HUES6 (cell line): Measurements from ENCODE around the gene ZNF764.

Experiments used
- H3K27ac ChIP-seq: 2 replicates; pipeline ENCODE4 v1.7.0; 2013; ENCODE audit warnings: low read depth, mild to moderate bottlenecking, low read length, inconsistent platforms
- H3K27me3 ChIP-seq: 2 replicates; pipeline ENCODE4 v1.6.1; 2013; ENCODE audit warnings: low read length; ENCODE audit not compliant: control insufficient read depth, insufficient read depth
- H3K36me3 ChIP-seq: 2 replicates; pipeline ENCODE4 v1.6.1; 2013; ENCODE audit warnings: low read length; ENCODE audit not compliant: control insufficient read depth, insufficient read depth
- H3K4me1 ChIP-seq: 2 replicates; pipeline ENCODE4 v1.6.1; 2013; ENCODE audit warnings: low read length; ENCODE audit not compliant: control insufficient read depth, insufficient read depth
- H3K4me3 ChIP-seq: 2 replicates; pipeline ENCODE4 v1.5.1; 2013; ENCODE audit warnings: low read depth, low read length
- H3K9ac ChIP-seq: one replicate; pipeline ENCODE4 v1.6.1; 2013; ENCODE audit warnings: mild to moderate bottlenecking, low read length
- H3K9me3 ChIP-seq: 2 replicates; pipeline ENCODE4 v1.6.1; 2013; ENCODE audit warnings: low read depth, low read length; ENCODE audit not compliant: control insufficient read depth, insufficient read depth

The ZNF764 gene

DNA sequence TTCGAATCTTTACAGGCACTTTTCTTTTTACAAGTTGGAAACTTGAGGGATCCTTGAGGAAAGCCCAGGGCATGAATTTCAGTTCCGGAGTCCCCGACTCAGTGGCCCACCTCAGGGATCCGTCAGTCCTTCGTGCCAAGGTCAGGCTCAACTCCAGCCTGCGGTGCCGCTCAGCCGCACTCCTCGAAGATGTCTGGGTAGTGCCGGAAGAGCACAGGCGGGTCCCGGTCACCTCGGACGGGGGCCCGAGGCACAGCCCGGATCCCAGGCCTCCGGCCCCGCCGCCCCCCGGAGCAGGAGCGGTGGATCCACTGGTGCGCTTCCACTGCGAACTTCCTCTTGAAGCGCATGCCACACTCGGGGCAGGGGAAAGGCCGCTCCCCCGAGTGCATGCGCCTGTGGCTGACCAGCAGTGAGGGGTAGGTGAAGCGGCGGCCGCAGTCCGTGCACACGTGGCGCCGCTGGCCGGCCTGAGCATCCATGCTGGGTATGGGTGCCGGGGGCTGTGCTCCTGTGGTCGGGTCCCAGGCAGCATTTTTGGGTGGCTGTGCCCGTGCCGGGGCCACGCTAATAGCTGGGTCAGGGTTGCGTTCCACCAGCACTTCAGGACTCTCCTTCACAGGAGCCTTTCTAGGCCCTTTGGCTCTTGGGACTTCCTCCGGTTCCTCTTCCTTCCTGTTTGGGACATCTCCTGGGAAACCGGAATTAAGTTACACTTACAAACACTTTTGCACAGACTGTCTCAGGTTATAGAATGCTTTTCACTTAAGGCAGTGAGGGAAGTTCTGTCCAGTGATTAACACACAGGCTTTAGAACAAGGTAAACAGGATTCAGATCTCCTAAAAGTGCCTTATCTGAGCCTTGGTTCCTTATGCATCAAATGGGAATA, 11.8 kb upstream of the ZNF764 start:
- no peak overlapping the region for H3K9ac ChIP-seq
- H3K4me1 ChIP-seq, result peaks cover 11% of the 10 kb centered on the region; the same call in 1 of the 2 replicates
- H3K27ac ChIP-seq, result no peak overlapping the region
- H3K9me3 ChIP-seq, result no peaks in the 10 kb centered on the region
- H3K36me3 ChIP-seq, result no peaks in the 10 kb centered on the region
- H3K4me3 ChIP-seq, result no peak overlapping the region
- H3K27me3 ChIP-seq, result no peaks in the 10 kb centered on the region

DNA sequence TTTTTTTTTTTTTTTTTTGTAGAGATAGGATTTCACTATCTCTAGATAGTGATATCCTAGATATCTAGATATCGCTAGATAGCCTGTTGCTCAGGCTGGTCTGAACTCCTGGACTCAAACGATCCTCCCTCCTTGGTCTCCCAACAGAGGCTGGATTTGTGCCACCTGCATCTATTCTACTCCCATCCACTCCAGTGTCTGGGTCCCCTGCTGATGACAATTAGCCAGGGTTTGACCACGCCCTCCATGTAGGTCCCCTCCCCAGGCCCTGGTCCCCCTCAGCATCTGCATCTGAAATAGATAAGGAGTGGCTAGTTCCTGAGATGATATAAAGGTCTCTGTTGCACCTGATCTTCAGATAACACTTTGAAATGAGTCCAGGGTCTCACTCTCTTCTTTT, 11.1 kb upstream of the ZNF764 start:
- H3K27me3 ChIP-seq, result no peaks in the 10 kb centered on the region
- no peaks in the 10 kb centered on the region for H3K36me3 ChIP-seq
- H3K4me1 ChIP-seq, result peaks cover 11% of the 10 kb centered on the region; the same call in 1 of the 2 replicates
- no peak overlapping the region for H3K9ac ChIP-seq
- no peaks in the 10 kb centered on the region for H3K9me3 ChIP-seq
- H3K4me3 ChIP-seq, result no peak overlapping the region
- H3K27ac ChIP-seq, result no peak overlapping the region

DNA sequence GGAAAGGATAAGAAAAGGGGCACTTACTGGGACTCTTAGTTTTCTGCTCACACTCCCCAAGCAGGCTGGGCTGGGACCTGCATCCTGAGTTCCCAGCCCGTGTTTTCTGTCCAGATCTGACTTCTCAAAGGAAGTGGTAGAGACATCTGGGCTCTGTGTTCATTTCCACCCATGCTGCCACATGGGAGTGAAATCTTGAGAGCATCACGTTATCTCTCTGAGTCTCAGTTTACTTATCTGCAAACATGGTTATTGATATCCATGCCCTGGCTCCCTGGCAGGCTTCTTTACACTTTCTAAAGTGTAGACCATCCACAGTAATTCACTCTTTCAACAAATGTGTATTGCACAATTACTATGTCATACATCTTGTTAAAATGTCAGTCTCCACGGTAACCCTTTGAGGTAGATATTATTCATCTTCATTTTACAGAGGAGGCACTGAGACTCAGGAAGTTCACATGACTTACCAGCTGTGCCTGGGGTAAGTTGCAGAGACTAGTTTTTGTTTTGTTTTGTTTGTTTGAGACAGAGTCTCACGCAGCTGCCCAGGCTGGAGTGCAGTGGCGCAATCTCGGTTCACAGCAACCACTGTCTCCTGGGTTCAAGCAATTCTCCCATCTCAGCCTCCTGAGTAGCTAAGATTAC, 9.9 kb upstream of the ZNF764 start:
- Histone ChIP-seq H3K9me3 (no peaks in the 10 kb centered on the region), H3K9ac (no peak overlapping the region), H3K27ac (no peak overlapping the region), H3K36me3 (no peaks in the 10 kb centered on the region), H3K4me1 (peaks cover 11% of the 10 kb centered on the region; the same call in 1 of the 2 replicates), H3K27me3 (no peaks in the 10 kb centered on the region), H3K4me3 (no peak overlapping the region)

DNA sequence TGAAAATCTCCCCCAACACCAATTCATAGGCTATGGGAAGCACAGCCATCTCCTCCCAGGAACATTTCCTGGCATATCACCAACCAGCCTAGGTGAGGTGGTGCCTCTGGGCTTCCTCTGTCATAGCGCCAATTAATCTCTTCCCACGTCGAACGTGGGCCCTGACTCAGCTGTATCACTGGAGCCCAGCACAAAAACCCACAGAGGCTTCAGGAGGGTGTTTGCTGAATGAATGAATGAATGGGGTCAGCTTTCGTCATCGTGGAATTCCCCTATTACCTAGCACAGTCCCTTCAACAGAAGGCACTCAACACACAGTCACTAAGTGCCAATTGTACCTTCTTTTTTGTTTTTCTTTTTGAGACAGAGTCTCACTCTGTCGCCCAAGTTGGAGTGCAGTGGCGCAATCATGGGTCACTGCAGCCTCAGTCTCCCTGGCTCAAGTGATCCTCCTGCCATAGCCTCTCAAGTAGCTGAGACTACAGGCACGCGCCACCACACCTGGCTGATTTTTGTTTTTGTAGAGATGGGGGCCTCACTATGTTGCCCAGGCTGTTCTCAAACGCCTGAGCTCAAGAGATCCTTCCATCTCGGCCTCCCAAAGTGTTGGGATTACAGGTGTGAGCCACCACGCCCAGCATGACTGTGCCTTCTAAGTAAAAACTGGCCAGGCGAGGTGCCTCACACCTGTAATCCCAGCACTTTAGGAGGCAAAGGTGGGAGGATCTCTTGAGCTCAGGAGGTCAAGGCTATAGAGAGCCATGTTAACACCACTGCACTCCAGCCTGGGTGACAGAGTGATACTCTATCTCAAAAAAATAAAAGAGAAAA, 9.2 kb upstream of the ZNF764 start:
- Histone ChIP-seq H3K4me3 (no peak overlapping the region), H3K9me3 (no peaks in the 10 kb centered on the region), H3K27ac (no peak overlapping the region), H3K36me3 (no peaks in the 10 kb centered on the region), H3K4me1 (peaks cover 11% of the 10 kb centered on the region; the same call in 1 of the 2 replicates), H3K27me3 (no peaks in the 10 kb centered on the region), H3K9ac (no peak overlapping the region)

DNA sequence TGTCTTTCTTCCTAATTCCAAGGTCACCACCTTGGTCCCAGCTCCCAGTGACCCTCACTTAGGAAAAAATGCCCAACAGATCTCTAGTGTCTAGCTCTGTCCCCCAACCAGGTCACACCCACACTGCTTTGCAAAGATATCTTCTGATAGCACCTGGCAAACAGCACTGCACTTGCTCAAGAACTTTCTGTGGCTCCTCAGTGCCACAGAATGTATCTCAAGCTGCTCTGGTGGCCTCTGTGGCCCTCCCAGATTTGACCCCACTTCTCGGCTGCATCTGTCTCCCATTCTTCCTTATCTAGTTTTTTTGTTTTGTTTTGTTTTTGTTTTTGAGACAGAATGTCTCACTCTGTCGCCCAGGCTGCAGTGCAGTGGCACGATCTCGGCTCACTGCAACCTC, 8.4 kb upstream of the ZNF764 start:
- H3K4me1 ChIP-seq, result peaks cover 11% of the 10 kb centered on the region; the same call in 1 of the 2 replicates
- no peak overlapping the region for H3K4me3 ChIP-seq
- H3K9me3 ChIP-seq, result no peaks in the 10 kb centered on the region
- H3K27ac ChIP-seq, result no peak overlapping the region
- no peaks in the 10 kb centered on the region for H3K36me3 ChIP-seq
- no peaks in the 10 kb centered on the region for H3K27me3 ChIP-seq
- no peak overlapping the region for H3K9ac ChIP-seq

DNA sequence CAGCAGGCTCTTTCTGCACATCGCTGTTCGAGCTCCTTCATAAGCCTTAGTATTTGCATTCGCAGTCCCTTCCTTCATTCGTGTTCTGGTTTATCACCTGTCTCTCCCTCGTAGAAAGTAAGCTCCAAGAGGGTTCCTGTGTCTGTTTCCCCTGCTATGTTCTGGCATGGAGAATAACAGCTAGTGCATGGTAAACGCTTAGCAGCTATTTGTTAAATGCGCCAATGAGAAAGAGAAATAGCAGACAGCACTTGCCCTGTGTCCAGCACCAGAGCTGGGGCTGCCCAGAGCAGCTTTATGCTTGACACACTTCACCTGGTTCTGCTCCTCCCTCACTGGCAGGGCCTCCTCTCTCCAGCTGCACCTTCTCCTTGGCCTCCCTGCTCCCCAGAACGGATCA, 7.8 kb upstream of the ZNF764 start:
- H3K36me3 ChIP-seq, result no peaks in the 10 kb centered on the region
- no peak overlapping the region for H3K4me3 ChIP-seq
- H3K27ac ChIP-seq, result no peak overlapping the region
- H3K9ac ChIP-seq, result no peak overlapping the region
- peaks cover 11% of the 10 kb centered on the region; the same call in 1 of the 2 replicates for H3K4me1 ChIP-seq
- no peaks in the 10 kb centered on the region for H3K9me3 ChIP-seq
- H3K27me3 ChIP-seq, result no peaks in the 10 kb centered on the region

DNA sequence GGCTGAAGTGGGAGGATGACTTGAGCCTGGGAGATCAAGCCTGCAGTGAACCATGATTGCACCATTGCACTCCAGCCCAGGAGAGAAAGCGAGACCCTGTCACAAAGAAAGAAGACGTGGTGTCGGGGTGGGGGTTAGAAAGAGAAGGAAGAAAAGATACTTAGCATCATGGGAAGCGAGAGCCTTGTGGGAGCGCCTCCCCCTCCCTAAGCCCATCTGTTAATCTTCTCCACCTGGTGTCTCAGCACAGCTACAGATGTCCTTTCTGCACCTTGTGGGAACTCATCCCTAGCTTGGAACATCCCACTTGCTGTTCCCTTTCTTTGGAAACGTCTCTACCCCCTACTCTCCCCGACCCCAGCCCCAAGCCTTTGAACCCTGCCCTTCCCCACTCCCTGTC, 7.4 kb upstream of the ZNF764 start:
- no peak overlapping the region for H3K9ac ChIP-seq
- H3K27me3 ChIP-seq, result no peaks in the 10 kb centered on the region
- no peak overlapping the region for H3K4me3 ChIP-seq
- H3K9me3 ChIP-seq, result no peaks in the 10 kb centered on the region
- no peak overlapping the region for H3K27ac ChIP-seq
- H3K4me1 ChIP-seq, result peaks cover 11% of the 10 kb centered on the region; the same call in 1 of the 2 replicates
- H3K36me3 ChIP-seq, result no peaks in the 10 kb centered on the region

DNA sequence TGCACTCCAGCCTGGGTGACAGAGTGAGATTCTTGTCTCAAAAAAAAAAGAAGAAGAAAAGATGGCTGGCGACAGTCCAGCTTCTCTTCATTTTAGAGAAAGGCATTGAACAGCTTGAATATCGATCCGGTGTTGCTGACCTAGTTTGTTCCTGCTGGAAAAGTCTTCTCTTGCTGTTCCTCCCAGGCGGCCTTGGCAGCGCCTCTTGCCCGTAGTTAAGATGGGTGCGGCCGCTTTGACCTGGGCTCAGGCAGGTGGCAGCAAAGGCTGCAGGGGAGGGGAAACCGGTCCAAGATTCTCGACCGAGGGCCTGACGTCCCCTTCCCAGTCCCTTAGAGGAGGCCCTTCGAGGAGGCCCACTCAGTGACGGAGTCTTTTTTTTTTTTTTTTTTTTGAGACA, 3.8 kb upstream of the ZNF764 start:
- Histone ChIP-seq H3K4me3 (no peak overlapping the region), H3K27ac (no peak overlapping the region)

DNA sequence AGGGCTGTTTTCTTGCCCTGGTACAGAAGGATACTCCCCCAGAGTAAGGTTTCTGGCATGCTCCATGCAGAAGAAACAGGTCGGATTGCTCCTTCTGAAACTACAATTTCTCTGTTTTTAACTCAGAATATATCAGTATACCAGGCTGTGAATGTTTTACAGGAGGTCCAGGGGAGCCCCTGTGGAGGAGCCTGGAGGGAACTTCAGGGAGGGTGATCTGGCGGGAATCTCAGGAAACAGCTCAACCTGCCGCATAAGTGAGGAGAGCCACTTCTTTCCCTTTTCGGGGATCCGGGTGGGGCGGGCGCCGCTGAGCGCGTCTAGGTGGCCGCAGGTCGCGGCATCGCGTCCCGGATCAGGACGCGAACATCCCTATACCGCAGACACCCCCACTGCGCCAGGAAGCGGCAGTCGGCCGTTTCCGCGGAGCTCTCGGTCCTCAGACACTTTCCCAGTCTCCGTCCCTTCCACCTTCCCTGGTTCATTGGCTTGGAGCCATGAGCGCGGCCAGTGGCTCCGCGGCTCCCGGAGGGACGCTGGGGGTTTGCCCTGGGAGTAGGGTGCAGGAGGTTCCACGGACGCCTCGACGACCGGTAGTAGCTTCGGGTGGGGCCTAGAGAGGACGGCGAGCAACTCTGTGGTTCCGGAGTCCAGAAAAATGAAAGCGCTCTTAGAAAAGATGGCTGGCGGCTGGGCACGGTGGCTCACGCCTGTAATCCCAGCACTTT, 3.1 kb upstream of the ZNF764 start:
- Histone ChIP-seq H3K4me1 (peaks cover 6% of the 10 kb centered on the region; the same call in 1 of the 2 replicates), H3K4me3 (peak overlapping the region; percentile 45; the same call in 1 of the 2 replicates), H3K27me3 (no peaks in the 10 kb centered on the region), H3K9ac (no peak overlapping the region), H3K9me3 (no peaks in the 10 kb centered on the region), H3K27ac (no peak overlapping the region), H3K36me3 (no peaks in the 10 kb centered on the region)

More for the DNA sequence above, 3.8 kb upstream of the ZNF764 start:
- H3K27me3 ChIP-seq, result no peaks in the 10 kb centered on the region
- peaks cover 4% of the 10 kb centered on the region; the same call in 1 of the 2 replicates for H3K4me1 ChIP-seq
- H3K36me3 ChIP-seq, result no peaks in the 10 kb centered on the region
- no peaks in the 10 kb centered on the region for H3K9me3 ChIP-seq
- H3K9ac ChIP-seq, result no peak overlapping the region

DNA sequence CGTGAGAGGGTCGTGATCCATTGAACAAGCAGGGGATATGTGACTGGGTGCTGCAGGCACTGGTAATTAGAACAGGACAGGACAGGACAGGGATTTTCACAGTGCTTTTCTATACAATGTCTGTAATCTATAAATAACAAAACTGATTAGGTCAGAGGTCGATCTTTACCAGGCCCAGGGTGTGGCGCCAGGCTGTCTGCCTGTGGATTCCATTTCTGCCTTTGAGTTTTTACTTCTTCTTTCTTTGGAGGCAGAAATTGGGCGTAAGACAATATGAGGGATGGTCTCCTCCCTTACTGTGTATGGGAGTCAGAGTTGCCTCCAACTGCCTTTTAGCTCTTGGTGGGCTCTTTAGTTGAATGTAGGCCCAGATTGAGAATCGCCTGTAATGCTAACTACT, 1.5 kb upstream of the ZNF764 start:
- H3K4me3 ChIP-seq, result no peak overlapping the region
- H3K4me1 ChIP-seq, result peaks cover 9% of the 10 kb centered on the region; the same call in 1 of the 2 replicates
- H3K9ac ChIP-seq, result no peak overlapping the region
- H3K36me3 ChIP-seq, result peaks cover 15% of the 10 kb centered on the region; the same call in 1 of the 2 replicates
- H3K27ac ChIP-seq, result no peak overlapping the region
- no peaks in the 10 kb centered on the region for H3K9me3 ChIP-seq
- H3K27me3 ChIP-seq, result no peaks in the 10 kb centered on the region
